Tibial artery (tissue), 4 donors: ENCODE data around the gene SLC9A9.
A peak's percentile ranks its signal among the peaks of the same experiment; 100 is the strongest.

Source experiments
- DNase-seq, 2 donors: peaks; one replicate each; pipeline ENCODE4 v3.0.0-alpha.2; 2019
- H3K27ac ChIP-seq, 2 donors: fragments of 200-600 bp; sonication (generic) in 1 of 2; 1 replicate in 1 of 2; 2 replicates in 1 of 2; pipeline ENCODE4 v1.5.1; 2018 to 2019; ENCODE audit warnings: mild to moderate bottlenecking in 1 of 2
- H3K27me3 ChIP-seq, 2 donors: fragments of 200-600 bp; sonication (generic) in 1 of 2; one replicate each; pipeline versions ENCODE4 v1.5.1 to v1.6.0; 2016 to 2019
- H3K36me3 ChIP-seq, 3 donors: fragments of 200-600 bp; sonication (generic) in 2 of 3; one replicate each; pipeline ENCODE4 v1.5.1; 2016 to 2019; ENCODE audit warnings: mild to moderate bottlenecking in 2 of 3
- H3K4me1 ChIP-seq, 4 donors: fragments of 200-600 bp; sonication (generic) in 2 of 4; 1 replicate in 3 of 4; 2 replicates in 1 of 4; pipeline ENCODE4 v1.5.1; 2016 to 2019
- H3K4me3 ChIP-seq, 2 donors: fragments of 200-600 bp; sonication (generic) in 1 of 2; 1 replicate in 1 of 2; 2 replicates in 1 of 2; pipeline ENCODE4 v1.5.1; 2018 to 2019; ENCODE audit warnings: mild to moderate bottlenecking in 2 of 2
- H3K9me3 ChIP-seq, 3 donors: fragments of 200-600 bp; sonication (generic) in 1 of 3; one replicate each; pipeline ENCODE4 v1.5.1; 2016 to 2019
- CTCF ChIP-seq, 2 experiments: fragments of 200-600 bp in 1 of 2; fragments of 450-650 bp in 1 of 2; IDR thresholded peaks; one replicate each; pipeline ENCODE4 v1.5.1; 2017 to 2019; ENCODE audit warnings: antibody characterized with exemption in 2 of 2, mild to moderate bottlenecking in 1 of 2, moderate library complexity in 1 of 2
- intact Hi-C: fragments of 100-400 bp; cut with DNase I; formaldehyde crosslinking; loops from one replicate; pipeline ENCODE4 v1.15.0; 2023; ENCODE audit warnings: low total_unique reads

The SLC9A9 gene

GRCh38 chr3:143548861-143549497, 299.3 kb downstream of the SLC9A9 start:
- H3K27me3 ChIP-seq, result no peaks in the 10 kb centered on the region
- H3K36me3 ChIP-seq, result peaks cover 0 to 3% (median 0%) of the 10 kb centered on the region in 3 donors
- no peak overlapping the region for H3K27ac ChIP-seq
- no peaks in the 10 kb centered on the region for H3K4me1 ChIP-seq
- no peak for TF ChIP-seq CTCF (IDR thresholded peaks at IDR 0.05)
- DNase-seq, result no peak
- H3K9me3 ChIP-seq, result no peaks in the 10 kb centered on the region
- intact Hi-C loops, result no loop called here
- no peak overlapping the region for H3K4me3 ChIP-seq

GRCh38 chr3:143548393-143548792, 299.9 kb downstream of the SLC9A9 start:
- intact Hi-C loops, result no loop called here
- TF ChIP-seq CTCF (IDR thresholded peaks at IDR 0.05), result no peak
- DNase-seq, result no peak
- Histone ChIP-seq H3K27ac (no peak overlapping the region), H3K4me1 (no peaks in the 10 kb centered on the region), H3K9me3 (no peaks in the 10 kb centered on the region), H3K36me3 (peaks cover 0 to 3% (median 0%) of the 10 kb centered on the region in 3 donors), H3K27me3 (no peaks in the 10 kb centered on the region), H3K4me3 (no peak overlapping the region)

- no peak for DNase-seq
- intact Hi-C loops, result no loop called here
- Histone ChIP-seq H3K9me3 (no peaks in the 10 kb centered on the region), H3K36me3 (no peaks in the 10 kb centered on the region), H3K27me3 (no peaks in the 10 kb centered on the region), H3K4me3 (no peak overlapping the region), H3K4me1 (peaks cover 0 to 33% (median 16%) of the 10 kb centered on the region in 4 donors), H3K27ac (no peak overlapping the region)
- no peak for TF ChIP-seq CTCF (IDR thresholded peaks at IDR 0.05)
Measured at GRCh38 chr3:143538577-143538981, 309.7 kb downstream of the SLC9A9 start.

GRCh38 chr3:143538061-143538460, 310.2 kb downstream of the SLC9A9 start:
- Histone ChIP-seq H3K27me3 (no peaks in the 10 kb centered on the region), H3K4me1 (peaks cover 0 to 33% (median 16%) of the 10 kb centered on the region in 4 donors), H3K4me3 (no peak overlapping the region), H3K9me3 (no peaks in the 10 kb centered on the region), H3K36me3 (no peaks in the 10 kb centered on the region), H3K27ac (no peak overlapping the region)
- no peak for DNase-seq
- intact Hi-C loops, result no loop called here
- TF ChIP-seq CTCF (IDR thresholded peaks at IDR 0.05), result no peak

GRCh38 chr3:143536817-143537535, 311.3 kb downstream of the SLC9A9 start:
- intact Hi-C loops, result no loop called here
- DNase-seq, result no peak
- no peak for TF ChIP-seq CTCF (IDR thresholded peaks at IDR 0.05)
- Histone ChIP-seq H3K27me3 (no peaks in the 10 kb centered on the region), H3K9me3 (no peaks in the 10 kb centered on the region), H3K36me3 (no peaks in the 10 kb centered on the region), H3K27ac (peak overlapping the region in 1 of 2 donors; percentile 17), H3K4me3 (peak overlapping the region in 1 of 2 donors; percentile 0), H3K4me1 (peaks cover 0 to 33% (median 16%) of the 10 kb centered on the region in 4 donors)
